CD14-positive monocyte (primary cell): ENCODE measurements around the gene SLC31A1. TPM values are rescaled to one million over a fixed set of nuclear protein-coding genes. Genes with fewer than 3 reads are reported as not detected.
A peak's percentile ranks its signal among the peaks of the same experiment; 100 is the strongest.

Experiments
- DNase-seq, 3 donors: peaks; one replicate each; pipeline ENCODE4 v3.0.0-alpha.2; 2011 to 2022
- H2AFZ ChIP-seq: 2 replicates; pipeline ENCODE4 v1.6.0; 2012; ENCODE audit warnings: mild to moderate bottlenecking, low read depth, low read length, inconsistent platforms; ENCODE audit not compliant: insufficient read depth, poor library complexity, severe bottlenecking
- H3K27ac ChIP-seq, 2 donors: 1 replicate in 1 of 2; 2 replicates in 1 of 2; pipeline ENCODE4 v1.5.1; 2012 to 2013; ENCODE audit warnings: low read length in 2 of 2, control low read depth in 1 of 2, inconsistent platforms in 1 of 2, low read depth in 1 of 2, mild to moderate bottlenecking in 1 of 2
- H3K27me3 ChIP-seq, 2 donors: one replicate each; pipeline versions ENCODE4 v1.6.0 to v1.6.1; 2011 to 2013; ENCODE audit warnings: low read length in 2 of 2; ENCODE audit not compliant: control insufficient read depth in 2 of 2, insufficient read depth in 2 of 2
- H3K36me3 ChIP-seq, 2 donors: replicated peaks in 1 of 2; 1 replicate in 1 of 2; 2 replicates in 1 of 2; pipeline versions ENCODE4 v1.5.1 to v1.6.1; 2012 to 2013; ENCODE audit warnings: low read length in 2 of 2, control low read depth in 1 of 2, inconsistent platforms in 1 of 2, mild to moderate bottlenecking in 1 of 2; ENCODE audit not compliant: insufficient read depth in 2 of 2, control insufficient read depth in 1 of 2
- H3K4me1 ChIP-seq, 2 donors: 1 replicate in 1 of 2; 2 replicates in 1 of 2; pipeline versions ENCODE4 v1.5.1 to v1.6.1; 2012 to 2013; ENCODE audit warnings: low read length in 2 of 2, control low read depth in 1 of 2, inconsistent platforms in 1 of 2, mild to moderate bottlenecking in 1 of 2, moderate library complexity in 1 of 2; ENCODE audit not compliant: insufficient read depth in 2 of 2, control insufficient read depth in 1 of 2
- H3K4me2 ChIP-seq: replicated peaks from 2 replicates; pipeline ENCODE3; 2012; ENCODE audit warnings: low read length, moderate library complexity, mild to moderate bottlenecking; ENCODE audit not compliant: poor library complexity, severe bottlenecking; ENCODE audit errors: extremely low read depth
- H3K4me3 ChIP-seq, 3 experiments: fragments of 200-600 bp in 1 of 3; sonication (generic) in 1 of 3; replicated peaks in 1 of 3; 1 replicate in 2 of 3; 2 replicates in 1 of 3; pipeline ENCODE4 v1.5.1; 2011 to 2013; ENCODE audit warnings: low read length in 3 of 3, mild to moderate bottlenecking in 3 of 3, control low read depth in 2 of 3, low read depth in 2 of 3, inconsistent platforms in 1 of 3, moderate library complexity in 1 of 3
- H3K79me2 ChIP-seq: 2 replicates; pipeline ENCODE4 v1.6.0; 2012; ENCODE audit warnings: mild to moderate bottlenecking, control low read depth, inconsistent platforms, low read length, moderate library complexity; ENCODE audit not compliant: insufficient read depth
- H3K9ac ChIP-seq: 2 replicates; pipeline ENCODE4 v1.6.0; 2017; ENCODE audit warnings: low read length, mild to moderate bottlenecking; ENCODE audit not compliant: insufficient read depth, poor library complexity, severe bottlenecking
- H3K9me3 ChIP-seq, 2 donors: replicated peaks in 1 of 2; 1 replicate in 1 of 2; 2 replicates in 1 of 2; pipeline versions ENCODE4 v1.5.1 to v1.6.1; 2012 to 2013; ENCODE audit warnings: low read length in 2 of 2, control low read depth in 1 of 2; ENCODE audit not compliant: control insufficient read depth in 1 of 2, insufficient read depth in 1 of 2
- H4K20me1 ChIP-seq: 2 replicates; pipeline ENCODE4 v1.6.0; 2012; ENCODE audit warnings: mild to moderate bottlenecking, low read length, control low read depth, moderate library complexity; ENCODE audit not compliant: insufficient read depth
- H3K27ac Mint-ChIP-seq, 7 donors: one replicate each; pipeline ENCODE4 v1.8.0; 2020; ENCODE audit warnings: mild to moderate bottlenecking in 7 of 7, mixed read lengths in 7 of 7, moderate library complexity in 6 of 7, inconsistent platforms in 2 of 7
- H3K27me3 Mint-ChIP-seq, 3 donors: one replicate each; pipeline ENCODE4 v1.8.0; 2021 to 2022; ENCODE audit warnings: low read depth in 3 of 3, mild to moderate bottlenecking in 3 of 3, mixed read lengths in 3 of 3, moderate library complexity in 3 of 3, inconsistent platforms in 1 of 3
- H3K36me3 Mint-ChIP-seq, 2 donors: one replicate each; pipeline ENCODE4 v1.8.0; 2020; ENCODE audit warnings: mixed read lengths in 2 of 2, inconsistent platforms in 1 of 2, mild to moderate bottlenecking in 1 of 2
- H3K4me1 Mint-ChIP-seq: one replicate; pipeline ENCODE4 v1.8.0; 2020; ENCODE audit warnings: mild to moderate bottlenecking, mixed read lengths
- H3K4me3 Mint-ChIP-seq, 2 donors: one replicate each; pipeline ENCODE4 v1.8.0; 2020; ENCODE audit warnings: mild to moderate bottlenecking in 2 of 2, mixed read lengths in 2 of 2, moderate library complexity in 1 of 2
- H3K9me3 Mint-ChIP-seq, 7 donors: one replicate each; pipeline ENCODE4 v1.8.0; 2020 to 2022; ENCODE audit warnings: mixed read lengths in 7 of 7, mild to moderate bottlenecking in 6 of 7, moderate library complexity in 6 of 7, inconsistent platforms in 2 of 7
- CTCF ChIP-seq: fragments of 200-600 bp; IDR thresholded peaks from one replicate; pipeline ENCODE4 v1.8.0; 2022; ENCODE audit warnings: antibody characterized with exemption, mild to moderate bottlenecking
- WGBS: methylation state at CpG from one replicate; pipeline ENCODE4 v1.1.5; 2013; ENCODE audit warnings: missing lambda C conversion rate; ENCODE audit not compliant: insufficient coverage; 5-methylcytosine and 5-hydroxymethylcytosine counted together
- intact Hi-C, 2 donors: fragments of 100-400 bp; cut with micrococcal nuclease; formaldehyde crosslinking; loops; one replicate each; pipeline versions ENCODE4 v1.15.0 to v1.15.1; 2023
- polyA plus RNA-seq, 3 donors: library from polyadenylated mRNA; depleted of rRNA in 1 of 3; unstranded in 2 of 3; stranded (reverse) in 1 of 3; fragments of 300-500 nt in 2 of 3; fragments of >200 nt in 1 of 3; fragmentation: Illumina TruSeq in 2 of 3; gene quantifications; 1 replicate in 2 of 3; 2 replicates in 1 of 3; pipeline ENCODE4 v1.2.3, GENCODE V29; 2012 to 2021

Gene SLC31A1
- polyA plus RNA-seq, 3 donors, result 20.4 to 49.0 (median 38.8) TPM

GRCh38 chr9:113274474-113275156 is 53.3 kb downstream of the SLC31A1 start:
- Histone ChIP-seq H3K27me3 (no peaks in the 10 kb centered on the region), H3K36me3 (peaks cover 52 to 62% of the 10 kb centered on the region in 2 donors), H3K4me1 (peaks cover 13 to 20% of the 10 kb centered on the region in 2 donors), H4K20me1 (peaks cover 10% of the 10 kb centered on the region), H3K27ac (peak overlapping the region; percentile 91 to 98), H3K79me2 (peaks cover 56% of the 10 kb centered on the region), H3K9ac (peak overlapping the region; percentile 95), H3K4me3 (peak overlapping the region; percentile 84 to 87 (median 86)), H2AFZ (peak overlapping the region; percentile 87), H3K4me2 (peak overlapping the region; percentile 85), H3K9me3 (no peaks in the 10 kb centered on the region)
- peak; percentile 86 for TF ChIP-seq CTCF
- WGBS, result under 1% methylated on average over 11 of the region's 15 CpGs
- Mint-ChIP-seq H3K27me3 (no peaks in the 10 kb centered on the region), H3K4me3 (no peak overlapping the region), H3K9me3 (no peaks in the 10 kb centered on the region), H3K27ac (no peak overlapping the region), H3K4me1 (peaks cover 7% of the 10 kb centered on the region), H3K36me3 (peaks cover 48 to 55% of the 10 kb centered on the region in 2 donors)
- DNase-seq, result peak; percentile 43 to 74 (median 67)
- intact Hi-C loops, result loop anchor here (2.0 to 5.0 kb wide), 6 partner anchors 54 to 383 kb away; partner anchors contain the start of genes C9orf43 (in 1 of the 2), FKBP15 (in 1 of the 2), POLE3 (in 1 of the 2) and SLC31A1 (in 1 of the 2)

DNA sequence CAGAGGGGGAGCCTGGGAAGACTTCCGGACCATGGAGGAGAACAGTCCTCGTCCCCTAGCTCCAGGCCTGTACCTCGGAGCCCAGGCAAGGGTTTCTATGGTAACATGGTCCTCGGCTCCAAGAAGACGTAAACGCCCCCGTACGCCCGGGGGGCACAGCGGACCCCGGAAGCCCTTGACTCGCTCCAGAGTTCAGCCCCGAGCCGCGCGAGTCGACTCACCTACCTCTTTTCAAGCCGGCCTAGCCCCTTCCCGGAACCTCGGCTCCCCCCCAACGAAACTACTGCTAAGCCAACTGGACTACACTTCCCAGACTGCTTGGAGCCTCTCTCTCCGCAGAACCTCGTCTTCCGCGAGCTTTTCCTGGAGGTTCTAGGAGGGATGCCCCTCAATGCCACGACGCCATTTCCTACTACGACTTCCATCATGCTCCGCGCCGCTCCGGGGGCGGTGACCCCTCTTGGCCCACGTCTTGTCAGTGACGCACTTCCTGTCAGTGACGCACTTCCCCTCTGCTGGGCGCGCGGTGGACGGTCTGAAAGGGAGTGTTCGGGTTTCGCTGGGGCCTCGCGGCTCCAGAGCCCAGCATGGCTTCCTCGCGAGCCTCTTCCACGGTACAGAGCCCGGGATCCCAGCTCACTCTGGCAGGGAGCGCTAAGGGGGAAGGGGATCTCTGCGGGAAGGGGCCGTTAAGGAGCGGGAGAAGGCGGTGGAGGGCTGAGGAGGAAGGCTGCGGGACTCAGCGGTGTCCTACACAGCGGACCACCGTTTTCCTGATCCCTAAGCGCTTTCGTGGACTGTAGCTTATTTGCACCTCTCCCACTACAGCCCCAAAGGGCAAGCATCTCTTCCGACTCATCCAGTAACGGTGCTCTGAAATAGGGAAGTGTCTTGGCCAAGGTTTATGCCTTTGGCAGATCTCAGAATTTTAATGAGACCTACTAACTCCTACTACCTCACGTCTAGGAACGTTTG is 54.1 kb downstream of the SLC31A1 start, which contains the start of the genes CDC26 and PRPF4:
TSS of gene CDC26 (minus strand) at position 416 of the 975 bp plus-strand sequence. CDS start 3,065 bp downstream, outside the sequence.
TSS of gene PRPF4 (plus strand) at position 502 of the 975 bp plus-strand sequence. CDS start at position 588, 86 bp downstream.
- H3K27me3 Mint-ChIP-seq, result no peaks in the 10 kb centered on the region
- no peak within 1 kb of the TSS for H3K4me3 Mint-ChIP-seq
- Histone ChIP-seq H4K20me1 (peaks cover 10% of the 10 kb centered on the region), H2AFZ (peak within 1 kb of the TSS; percentile 87), H3K4me3 (peak within 1 kb of the TSS; percentile 84 to 87 (median 86)), H3K27ac (peak within 1 kb of the TSS; percentile 91 to 98), H3K4me2 (peak within 1 kb of the TSS; percentile 85), H3K27me3 (no peaks in the 10 kb centered on the region), H3K36me3 (peaks cover 52 to 62% of the 10 kb centered on the region in 2 donors), H3K4me1 (peaks cover 13 to 20% of the 10 kb centered on the region in 2 donors), H3K9ac (peak within 1 kb of the TSS; percentile 95), H3K79me2 (peaks cover 56% of the 10 kb centered on the region), H3K9me3 (no peaks in the 10 kb centered on the region)
- DNase-seq, result peak; percentile 93 to 96 (median 94)
- no peaks in the 10 kb centered on the region for H3K9me3 Mint-ChIP-seq
- intact Hi-C loops, result loop anchor here (2.0 to 5.0 kb wide), 5 partner anchors 55 to 382 kb away; partner anchors contain the start of genes C9orf43 (in 1 of the 2), FKBP15 (in 1 of the 2), POLE3 (in 1 of the 2) and SLC31A1 (in 1 of the 2)
- under 1% methylated on average over 46 of the region's 63 CpGs for WGBS
- peaks cover 51 to 57% of the 10 kb centered on the region in 2 donors for H3K36me3 Mint-ChIP-seq
- H3K4me1 Mint-ChIP-seq, result peaks cover 7% of the 10 kb centered on the region
- TF ChIP-seq CTCF, result no peak
- H3K27ac Mint-ChIP-seq, result no peak within 1 kb of the TSS
